Breast epithelium (tissue), 4 donors: ENCODE results near the gene SLC2A13. TPM values are rescaled to one million over a fixed set of nuclear protein-coding genes. Genes with fewer than 3 reads are reported as not detected.
"Not testable (repeated sequence)": the region's sequence is repeated elsewhere in the genome, so short reads cannot be mapped to it uniquely, and the experiment has no call there.

Experiments
- DNase-seq, 2 donors: peaks; one replicate each; pipeline ENCODE4 v3.0.0-alpha.2; 2019; ENCODE audit warnings: low spot score in 2 of 2
- H3K27ac ChIP-seq, 2 donors: fragments of 200-600 bp; sonication (generic) in 1 of 2; one replicate each; pipeline ENCODE4 v1.5.1; 2016 to 2019; ENCODE audit warnings: mild to moderate bottlenecking in 1 of 2
- H3K27me3 ChIP-seq, 2 donors: fragments of 200-600 bp; sonication (generic) in 1 of 2; one replicate each; pipeline versions ENCODE4 v1.5.1 to v1.6.0; 2017 to 2019; ENCODE audit warnings: control low read depth in 1 of 2, mild to moderate bottlenecking in 1 of 2
- H3K36me3 ChIP-seq: fragments of 200-600 bp; one replicate; pipeline ENCODE4 v1.5.1; 2019
- H3K4me1 ChIP-seq, 2 donors: fragments of 200-600 bp; sonication (generic); one replicate each; pipeline ENCODE4 v1.5.1; 2016 to 2019; ENCODE audit warnings: control low read depth in 1 of 2
- H3K4me3 ChIP-seq, 3 donors: fragments of 200-600 bp; sonication (generic); 1 replicate in 2 of 3; 2 replicates in 1 of 3; pipeline ENCODE4 v1.5.1; 2016 to 2019; ENCODE audit warnings: mild to moderate bottlenecking in 3 of 3, moderate library complexity in 2 of 3
- H3K9me3 ChIP-seq, 2 donors: fragments of 200-600 bp; sonication (generic) in 1 of 2; one replicate each; pipeline ENCODE4 v1.5.1; 2016 to 2019; ENCODE audit warnings: control low read depth in 1 of 2
- POLR2A ChIP-seq: fragments of 450-650 bp; IDR thresholded peaks from one replicate; pipeline ENCODE4 v1.6.1; 2016; ENCODE audit warnings: antibody characterized with exemption, mild to moderate bottlenecking, moderate library complexity
- POLR2AphosphoS5 ChIP-seq, 3 donors: sonication (generic); formaldehyde crosslinking; IDR thresholded peaks; one replicate each; pipeline ENCODE4 v1.6.1; 2017; ENCODE audit warnings: antibody characterized with exemption in 3 of 3
- intact Hi-C: fragments of 100-400 bp; cut with DNase I; formaldehyde crosslinking; loops from one replicate; pipeline ENCODE4 v1.15.1; 2023; ENCODE audit warnings: low total_unique reads
- total RNA-seq, 3 donors: library from RNA; depleted of rRNA; stranded (reverse); fragments of >200 nt; gene quantifications; one replicate each; pipeline ENCODE4 v1.1.0, GENCODE V29; 2016
- TF ChIP-seq, protein P1 (sequence below), 3 donors: fragments of 450-650 bp; IDR thresholded peaks; one replicate each; pipeline ENCODE4 v1.5.1; 2016 to 2017; ENCODE audit warnings: antibody characterized with exemption in 3 of 3, mild to moderate bottlenecking in 3 of 3, moderate library complexity in 3 of 3

SLC2A13 gene
- total RNA-seq, 3 donors from 2014 or later = 17.1 to 32.2 (median 22.0) TPM

GRCh38 chr12:39930101-39930500, 175.8 kb downstream of the SLC2A13 start:
- Histone ChIP-seq H3K4me3 (no peak overlapping the region), H3K4me1 (peaks cover 0 to 7% of the 10 kb centered on the region in 2 donors), H3K27ac (no peak overlapping the region), H3K36me3 (no peaks in the 10 kb centered on the region), H3K27me3 (no peaks in the 10 kb centered on the region), H3K9me3 (no peaks in the 10 kb centered on the region)
- no peak for DNase-seq
- TF ChIP-seq POLR2AphosphoS5 (IDR thresholded peaks at IDR 0.05) = no peak
- intact Hi-C loops = no loop called here

DNA sequence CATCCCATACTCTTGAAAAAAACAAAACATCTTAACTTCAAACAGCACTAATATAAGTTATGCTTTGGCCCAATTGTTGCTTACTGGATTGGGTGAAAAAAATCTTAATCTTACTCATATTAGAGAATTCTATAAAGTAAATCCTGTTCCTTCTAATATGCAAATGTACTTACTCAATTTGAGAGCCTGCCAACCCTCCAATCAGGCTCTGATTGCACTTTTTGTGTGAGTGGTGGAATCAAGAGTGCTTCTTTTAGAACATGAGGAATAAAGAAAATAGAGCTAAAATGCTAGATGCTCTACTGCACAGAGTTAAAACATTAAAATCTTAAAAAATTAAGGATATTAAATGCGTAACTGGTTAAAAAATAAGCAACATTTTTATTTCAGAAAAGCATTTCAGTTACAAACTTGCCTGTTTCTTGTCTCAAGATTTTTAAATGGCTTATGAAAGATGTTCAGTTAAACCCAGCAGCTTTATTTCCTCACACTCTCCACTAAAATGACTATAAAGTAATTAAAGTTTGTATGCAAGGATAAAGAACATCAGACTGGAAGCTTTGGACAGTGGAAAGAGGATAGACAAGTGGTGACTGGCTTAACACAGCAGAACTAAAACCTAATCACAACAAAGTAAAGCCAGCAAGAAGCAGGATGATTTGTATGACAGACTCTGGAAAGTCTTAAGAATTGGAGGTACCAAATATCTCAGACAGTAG, 177.5 kb downstream of the SLC2A13 start:
- Histone ChIP-seq H3K36me3 (no peaks in the 10 kb centered on the region), H3K4me3 (no peak overlapping the region), H3K9me3 (no peaks in the 10 kb centered on the region), H3K27ac (no peak overlapping the region), H3K4me1 (peaks cover 0 to 7% of the 10 kb centered on the region in 2 donors), H3K27me3 (no peaks in the 10 kb centered on the region)
- no peak for DNase-seq
- TF ChIP-seq POLR2A (no peak), POLR2AphosphoS5 (IDR thresholded peaks at IDR 0.05) (no peak)
- TF ChIP-seq, protein P1, sequence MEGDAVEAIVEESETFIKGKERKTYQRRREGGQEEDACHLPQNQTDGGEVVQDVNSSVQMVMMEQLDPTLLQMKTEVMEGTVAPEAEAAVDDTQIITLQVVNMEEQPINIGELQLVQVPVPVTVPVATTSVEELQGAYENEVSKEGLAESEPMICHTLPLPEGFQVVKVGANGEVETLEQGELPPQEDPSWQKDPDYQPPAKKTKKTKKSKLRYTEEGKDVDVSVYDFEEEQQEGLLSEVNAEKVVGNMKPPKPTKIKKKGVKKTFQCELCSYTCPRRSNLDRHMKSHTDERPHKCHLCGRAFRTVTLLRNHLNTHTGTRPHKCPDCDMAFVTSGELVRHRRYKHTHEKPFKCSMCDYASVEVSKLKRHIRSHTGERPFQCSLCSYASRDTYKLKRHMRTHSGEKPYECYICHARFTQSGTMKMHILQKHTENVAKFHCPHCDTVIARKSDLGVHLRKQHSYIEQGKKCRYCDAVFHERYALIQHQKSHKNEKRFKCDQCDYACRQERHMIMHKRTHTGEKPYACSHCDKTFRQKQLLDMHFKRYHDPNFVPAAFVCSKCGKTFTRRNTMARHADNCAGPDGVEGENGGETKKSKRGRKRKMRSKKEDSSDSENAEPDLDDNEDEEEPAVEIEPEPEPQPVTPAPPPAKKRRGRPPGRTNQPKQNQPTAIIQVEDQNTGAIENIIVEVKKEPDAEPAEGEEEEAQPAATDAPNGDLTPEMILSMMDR (IDR thresholded peaks at IDR 0.05) = no peak
- intact Hi-C loops = no loop called here

DNA sequence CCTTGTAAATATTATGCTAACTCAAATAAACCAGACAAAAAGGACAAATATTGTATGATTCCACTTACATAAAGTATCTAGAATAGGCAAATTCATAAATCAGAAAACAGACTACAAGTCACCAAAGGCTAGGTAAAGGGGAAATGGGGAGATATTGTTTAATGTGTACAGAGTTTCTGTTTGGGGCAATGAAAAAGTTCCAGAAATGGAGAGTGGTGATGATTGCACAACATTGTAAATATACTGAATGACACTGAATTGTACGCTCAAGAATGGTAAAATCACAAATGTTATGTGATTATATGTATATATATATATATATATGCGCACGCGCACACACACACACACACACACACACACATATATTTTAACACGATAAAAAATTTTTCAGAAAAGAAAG, 182.5 kb downstream of the SLC2A13 start:
- Histone ChIP-seq H3K36me3 (no peaks in the 10 kb centered on the region), H3K27me3 (no peaks in the 10 kb centered on the region), H3K27ac (no peak overlapping the region), H3K4me3 (no peak overlapping the region), H3K9me3 (no peaks in the 10 kb centered on the region), H3K4me1 (no peaks in the 10 kb centered on the region)
- DNase-seq = no peak
- TF ChIP-seq, protein P1 (IDR thresholded peaks at IDR 0.05) = no peak
- no peak for TF ChIP-seq POLR2A
- TF ChIP-seq POLR2AphosphoS5 (IDR thresholded peaks at IDR 0.05) = no peak
- intact Hi-C loops = no loop called here

DNA sequence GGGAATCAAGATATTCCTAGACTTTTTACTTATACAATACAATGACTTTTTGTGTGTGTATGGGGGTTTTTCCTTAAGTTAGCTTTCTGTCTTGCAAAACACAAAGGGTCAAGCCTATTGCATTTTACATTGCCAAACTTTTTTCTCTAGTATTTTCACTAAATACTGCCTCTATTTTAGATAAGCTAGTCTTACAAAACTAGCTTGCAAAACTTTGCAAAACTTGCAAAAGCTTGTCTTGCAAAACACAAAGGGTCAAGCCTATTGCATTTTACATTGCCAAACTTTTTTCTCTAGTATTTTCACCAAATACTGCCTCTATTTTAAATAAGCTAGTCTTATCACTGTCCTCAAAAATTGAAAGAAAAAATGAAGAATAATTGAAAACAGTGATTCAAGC, 183.3 kb downstream of the SLC2A13 start:
- H3K4me1 ChIP-seq, H3K4me3 ChIP-seq, intact Hi-C loops: not testable (repeated sequence)

DNA sequence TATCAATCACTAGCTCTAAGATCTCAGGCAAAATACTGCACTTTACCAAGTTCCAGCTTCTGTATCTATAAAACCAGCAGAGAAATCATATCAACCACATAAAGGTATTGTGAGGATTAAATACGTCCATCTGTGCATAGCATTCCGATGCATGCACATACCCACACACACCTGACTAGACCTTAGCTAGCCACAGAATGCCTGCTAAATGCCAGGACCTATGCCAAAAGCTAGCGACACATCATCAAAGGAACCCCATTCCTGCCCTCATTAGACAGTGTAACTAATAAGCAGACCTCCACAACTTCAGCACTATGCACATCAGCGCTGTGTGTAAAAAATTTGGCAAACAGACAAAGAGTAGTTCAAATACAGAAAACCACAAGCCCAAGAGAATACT, 185.2 kb downstream of the SLC2A13 start:
- H3K36me3 ChIP-seq = no peaks in the 10 kb centered on the region
- no peaks in the 10 kb centered on the region for H3K27me3 ChIP-seq
- no peak overlapping the region for H3K27ac ChIP-seq
- no peaks in the 10 kb centered on the region for H3K9me3 ChIP-seq
- H3K4me1 ChIP-seq = no peaks in the 10 kb centered on the region
- intact Hi-C loops = no loop called here
- TF ChIP-seq POLR2A = no peak
- TF ChIP-seq POLR2AphosphoS5 (IDR thresholded peaks at IDR 0.05) = no peak
- TF ChIP-seq, protein P1 (IDR thresholded peaks at IDR 0.05) = no peak
- H3K4me3 ChIP-seq = no peak overlapping the region
- no peak for DNase-seq

More for the DNA sequence above, 183.3 kb downstream of the SLC2A13 start:
- not testable (repeated sequence) for H3K27ac ChIP-seq, DNase-seq, H3K27me3 ChIP-seq, H3K9me3 ChIP-seq, H3K36me3 ChIP-seq

- Histone ChIP-seq H3K4me1 (no peaks in the 10 kb centered on the region), H3K36me3 (no peaks in the 10 kb centered on the region), H3K4me3 (no peak overlapping the region), H3K27me3 (no peaks in the 10 kb centered on the region), H3K27ac (no peak overlapping the region), H3K9me3 (no peaks in the 10 kb centered on the region)
- TF ChIP-seq POLR2AphosphoS5 (IDR thresholded peaks at IDR 0.05) (no peak), POLR2A (no peak)
- TF ChIP-seq, protein P1 (IDR thresholded peaks at IDR 0.05) = no peak
- no peak for DNase-seq
- intact Hi-C loops = no loop called here
Measured at GRCh38 chr12:39920222-39920621, 185.7 kb downstream of the SLC2A13 start.
